Measurements from ENCODE around the gene SORD. TPM values are rescaled to one million over a fixed set of nuclear protein-coding genes. Genes with fewer than 3 reads are reported as not detected.
A peak's percentile ranks its signal among the peaks of the same experiment; 100 is the strongest.
"Not testable (repeated sequence)": the region's sequence is repeated elsewhere in the genome, so short reads cannot be mapped to it uniquely, and the experiment has no call there.

SORD gene
- total RNA-seq, 1 experiment from 2014 or later: 27.7 TPM

- BruUV-seq (replicated peaks); POLR2A ChIA-PET; H3K4me3 Mint-ChIP-seq (ENCODE audit: unreplicated experiment); H3K9me3 Mint-ChIP-seq (ENCODE audit: unreplicated experiment); H3K4me1 Mint-ChIP-seq (ENCODE audit: insufficient read depth, unreplicated experiment); H3K36me3 Mint-ChIP-seq (ENCODE audit: insufficient read depth, unreplicated experiment); H3K27me3 Mint-ChIP-seq (ENCODE audit: insufficient read depth, unreplicated experiment): not testable (repeated sequence)
- TF ChIP-seq CTCF (IDR thresholded peaks at IDR 0.05; ENCODE audit: unreplicated experiment): peak; percentile 87
- H3K27ac Mint-ChIP-seq (ENCODE audit: low read depth, unreplicated experiment): peak overlapping the region; percentile 56
- CTCF ChIA-PET: interaction anchor here (0.6 to 3.0 kb wide), 8 partner anchors 9 to 407 kb away, joined by 3 to 23 read pairs (median 5); no protein-coding TSS in a partner anchor
- intact Hi-C loops (cut with micrococcal nuclease): loop anchor here (5.0 kb wide), 1 partner anchor 185 kb away; no protein-coding TSS in a partner anchor
- DNase-seq (ENCODE audit: unreplicated experiment): peak; percentile 61
Measured at GRCh38 chr15:45036812-45037781, 14.1 kb downstream of the SORD start.

DNA sequence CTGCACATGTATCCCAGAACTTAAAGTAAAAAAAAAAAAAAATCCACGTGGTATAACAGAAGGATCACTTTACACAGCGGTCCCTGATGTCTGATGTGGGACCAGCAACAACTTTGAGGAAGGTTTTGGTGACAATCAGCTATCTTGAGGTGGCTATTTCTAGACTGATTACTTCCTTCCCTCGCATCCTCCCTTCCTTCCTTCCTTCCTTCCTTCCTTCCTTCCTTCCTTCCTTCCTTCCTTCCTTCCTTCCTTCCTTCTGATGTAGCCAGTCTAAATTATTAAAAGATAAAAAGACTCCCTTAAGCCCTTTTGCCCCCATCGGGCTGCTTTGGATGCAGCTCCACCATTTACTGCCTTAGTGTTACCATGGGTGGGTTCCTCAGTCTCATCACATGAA is 14.9 kb downstream of the SORD start:
- POLR2A ChIA-PET: no interaction called here
- Mint-ChIP-seq H3K4me1 (ENCODE audit: insufficient read depth, unreplicated experiment) (peaks cover 6% of the 10 kb centered on the region), H3K9me3 (ENCODE audit: unreplicated experiment) (no peaks in the 10 kb centered on the region), H3K27me3 (ENCODE audit: insufficient read depth, unreplicated experiment) (no peaks in the 10 kb centered on the region), H3K4me3 (ENCODE audit: unreplicated experiment) (no peak overlapping the region), H3K27ac (ENCODE audit: low read depth, unreplicated experiment) (peak overlapping the region; percentile 56), H3K36me3 (ENCODE audit: insufficient read depth, unreplicated experiment) (peaks cover 6% of the 10 kb centered on the region)
- no peak for TF ChIP-seq CTCF (IDR thresholded peaks at IDR 0.05; ENCODE audit: unreplicated experiment)
- intact Hi-C loops (cut with micrococcal nuclease): loop anchor here (5.0 kb wide), 1 partner anchor 186 kb away; no protein-coding TSS in a partner anchor
- DNase-seq (ENCODE audit: unreplicated experiment): no peak
- CTCF ChIA-PET: interaction anchor here (0.6 to 1.8 kb wide), 7 partner anchors 10 to 288 kb away, joined by 3 to 8 read pairs (median 4); no protein-coding TSS in a partner anchor
- BruUV-seq (replicated peaks): no TSS peak

DNA sequence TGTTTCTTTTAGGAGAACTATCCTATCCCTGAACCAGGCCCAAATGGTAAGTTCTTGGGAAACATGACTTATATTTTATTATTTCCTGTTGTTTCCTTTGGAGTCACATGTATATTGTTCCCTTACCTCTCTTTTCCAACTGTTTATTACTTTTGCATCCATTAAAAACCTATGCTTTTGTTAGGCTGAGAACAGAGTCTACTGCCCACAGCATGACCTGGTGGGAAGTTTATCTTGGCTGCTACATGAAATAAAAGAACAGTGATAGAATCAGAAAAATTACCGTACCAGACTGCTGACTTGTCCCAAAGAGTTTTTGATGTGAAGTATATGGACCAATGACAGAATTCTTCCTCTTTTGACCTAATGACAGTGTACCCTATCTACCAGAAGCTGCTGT is 17.4 kb downstream of the SORD start:
- H3K9me3 Mint-ChIP-seq (ENCODE audit: unreplicated experiment); H3K27me3 Mint-ChIP-seq (ENCODE audit: insufficient read depth, unreplicated experiment); H3K4me1 Mint-ChIP-seq (ENCODE audit: insufficient read depth, unreplicated experiment); DNase-seq (ENCODE audit: unreplicated experiment); BruUV-seq (replicated peaks); intact Hi-C loops (cut with micrococcal nuclease); H3K4me3 Mint-ChIP-seq (ENCODE audit: unreplicated experiment); H3K27ac Mint-ChIP-seq (ENCODE audit: low read depth, unreplicated experiment); CTCF ChIA-PET: not testable (repeated sequence)
- POLR2A ChIA-PET: interaction anchor here (0.7 kb wide), 1 partner anchor 37 kb away, joined by 3 read pairs; no protein-coding TSS in a partner anchor
- H3K36me3 Mint-ChIP-seq (ENCODE audit: insufficient read depth, unreplicated experiment): peaks cover 18% of the 10 kb centered on the region

- H3K4me1 Mint-ChIP-seq (ENCODE audit: insufficient read depth, unreplicated experiment); DNase-seq (ENCODE audit: unreplicated experiment); POLR2A ChIA-PET; BruUV-seq (replicated peaks); H3K4me3 Mint-ChIP-seq (ENCODE audit: unreplicated experiment); H3K27ac Mint-ChIP-seq (ENCODE audit: low read depth, unreplicated experiment); H3K27me3 Mint-ChIP-seq (ENCODE audit: insufficient read depth, unreplicated experiment); H3K9me3 Mint-ChIP-seq (ENCODE audit: unreplicated experiment); intact Hi-C loops (cut with micrococcal nuclease); CTCF ChIA-PET: not testable (repeated sequence)
- peaks cover 13% of the 10 kb centered on the region for H3K36me3 Mint-ChIP-seq (ENCODE audit: insufficient read depth, unreplicated experiment)
Measured at GRCh38 chr15:45041538-45041937, 18.5 kb downstream of the SORD start.

- DNase-seq (ENCODE audit: unreplicated experiment); H3K9me3 Mint-ChIP-seq (ENCODE audit: unreplicated experiment); BruUV-seq (replicated peaks); H3K27me3 Mint-ChIP-seq (ENCODE audit: insufficient read depth, unreplicated experiment); H3K4me3 Mint-ChIP-seq (ENCODE audit: unreplicated experiment); intact Hi-C loops (cut with micrococcal nuclease); POLR2A ChIA-PET; CTCF ChIA-PET; H3K27ac Mint-ChIP-seq (ENCODE audit: low read depth, unreplicated experiment); H3K4me1 Mint-ChIP-seq (ENCODE audit: insufficient read depth, unreplicated experiment): not testable (repeated sequence)
- H3K36me3 Mint-ChIP-seq (ENCODE audit: insufficient read depth, unreplicated experiment): peaks cover 12% of the 10 kb centered on the region
Measured at GRCh38 chr15:45042859-45043258, 19.9 kb downstream of the SORD start.

- H3K4me1 Mint-ChIP-seq (ENCODE audit: insufficient read depth, unreplicated experiment); POLR2A ChIA-PET; H3K4me3 Mint-ChIP-seq (ENCODE audit: unreplicated experiment); BruUV-seq (replicated peaks); H3K27ac Mint-ChIP-seq (ENCODE audit: low read depth, unreplicated experiment); H3K27me3 Mint-ChIP-seq (ENCODE audit: insufficient read depth, unreplicated experiment); DNase-seq (ENCODE audit: unreplicated experiment); intact Hi-C loops (cut with micrococcal nuclease); H3K9me3 Mint-ChIP-seq (ENCODE audit: unreplicated experiment); CTCF ChIA-PET: not testable (repeated sequence)
- H3K36me3 Mint-ChIP-seq (ENCODE audit: insufficient read depth, unreplicated experiment): peaks cover 18% of the 10 kb centered on the region
Measured at GRCh38 chr15:45044270-45044669, 21.3 kb downstream of the SORD start.

DNA sequence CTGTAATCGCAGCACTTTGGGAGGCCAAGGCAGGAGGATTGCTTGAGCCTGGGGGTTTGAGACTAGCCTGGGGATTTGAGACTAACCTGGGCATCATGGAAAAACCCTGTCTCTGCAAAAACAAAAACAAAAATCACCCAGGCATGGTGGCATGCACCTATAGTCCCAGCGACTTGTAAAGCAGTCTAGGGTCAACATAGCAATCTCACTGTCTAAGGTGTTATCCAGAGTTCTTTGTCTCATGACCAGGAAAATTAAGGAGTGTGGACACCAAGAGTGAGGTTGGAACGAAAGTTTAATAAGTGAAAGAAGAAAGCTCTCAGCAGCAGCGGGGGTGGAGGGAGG is 25.4 kb downstream of the SORD start:
- H3K4me1 Mint-ChIP-seq (ENCODE audit: insufficient read depth, unreplicated experiment): not testable (repeated sequence)

More for the DNA sequence above, 25.4 kb downstream of the SORD start:
- DNase-seq (ENCODE audit: unreplicated experiment); intact Hi-C loops (cut with micrococcal nuclease); H3K27me3 Mint-ChIP-seq (ENCODE audit: insufficient read depth, unreplicated experiment); H3K9me3 Mint-ChIP-seq (ENCODE audit: unreplicated experiment); H3K4me3 Mint-ChIP-seq (ENCODE audit: unreplicated experiment); BruUV-seq (replicated peaks); POLR2A ChIA-PET; H3K27ac Mint-ChIP-seq (ENCODE audit: low read depth, unreplicated experiment): not testable (repeated sequence)
- CTCF ChIA-PET: interaction anchor here (1.2 kb wide), 1 partner anchor 11 kb away, joined by 4 read pairs; no protein-coding TSS in a partner anchor
- peaks cover 25% of the 10 kb centered on the region for H3K36me3 Mint-ChIP-seq (ENCODE audit: insufficient read depth, unreplicated experiment)

Data from MCF 10A (cell line).